HG02943 (cell line): Measurements from ENCODE around the gene PLCB3.

ENCODE experiments used
- ATAC-seq: cut with Tn5 transposase; IDR thresholded peaks from one replicate; pipeline ENCODE4 v1.9.1; 2021; ENCODE audit warnings: mild to moderate bottlenecking, low read depth, moderate library complexity; ENCODE audit not compliant: unreplicated experiment

PLCB3 gene

GRCh38 chr11:64220271-64220670 is 31.1 kb upstream of the PLCB3 start:
- ATAC-seq, result no peak

GRCh38 chr11:64220798-64221197 is 30.5 kb upstream of the PLCB3 start:
- no peak for ATAC-seq

GRCh38 chr11:64222651-64223000 is 28.7 kb upstream of the PLCB3 start:
- ATAC-seq, result no peak

GRCh38 chr11:64223001-64223651 is 28.2 kb upstream of the PLCB3 start:
- ATAC-seq, result no peak

GRCh38 chr11:64224151-64224890 is 27.0 kb upstream of the PLCB3 start:
- ATAC-seq, result no peak

GRCh38 chr11:64224891-64225607 is 26.3 kb upstream of the PLCB3 start:
- ATAC-seq, result no peak

GRCh38 chr11:64225608-64226506 is 25.5 kb upstream of the PLCB3 start, which contains the start of the genes NUDT22 and TRPT1:
NUDT22 (plus strand) TSS chr11:64226274; CDS start chr11:64226653, 379 bp downstream.
TRPT1 (minus strand) TSS chr11:64226186; CDS start chr11:64225860, 326 bp downstream.
- ATAC-seq, result peak; percentile 34

- no peak for ATAC-seq
These were observed 24.8 kb upstream of the PLCB3 start for GRCh38 chr11:64226507-64227051.

- ATAC-seq, result no peak
These were observed 23.8 kb upstream of the PLCB3 start for GRCh38 chr11:64227405-64227956.

GRCh38 chr11:64229090-64229743 is 22.1 kb upstream of the PLCB3 start:
- ATAC-seq, result no peak

GRCh38 chr11:64229744-64230170 is 21.6 kb upstream of the PLCB3 start:
- ATAC-seq, result no peak

- no peak for ATAC-seq
These were observed 21.0 kb upstream of the PLCB3 start, which contains the start of gene DNAJC4 for GRCh38 chr11:64230171-64230984. DNAJC4 (plus strand) TSS chr11:64230548; CDS start chr11:64230855, 307 bp downstream.

- ATAC-seq, result no peak
These were observed 20.4 kb upstream of the PLCB3 start for GRCh38 chr11:64230985-64231365.

- no peak for ATAC-seq
These were observed 19.8 kb upstream of the PLCB3 start for GRCh38 chr11:64231546-64231945.

GRCh38 chr11:64232182-64232966 is 19.0 kb upstream of the PLCB3 start:
- ATAC-seq, result no peak

- ATAC-seq, result no peak
These were observed 18.4 kb upstream of the PLCB3 start for GRCh38 chr11:64232967-64233315.

- ATAC-seq, result no peak
These were observed 17.3 kb upstream of the PLCB3 start, which contains the start of gene VEGFB for GRCh38 chr11:64233913-64234586. VEGFB (plus strand) TSS chr11:64234584; CDS start chr11:64234834, 250 bp downstream.
